Stomach (tissue), 9 donors: ENCODE results near the gene SAMD7. TPM values are rescaled to one million over a fixed set of nuclear protein-coding genes. Genes with fewer than 3 reads are reported as not detected.
A peak's percentile ranks its signal among the peaks of the same experiment; 100 is the strongest.

ENCODE experiments used
- DNase-seq, 2 donors: peaks; one replicate each; pipeline versions ENCODE4 v3.0.0 to v3.0.0-alpha.2; 2013 to 2019
- H3K27ac ChIP-seq, 5 donors: fragments of 200-600 bp in 4 of 5; sonication (generic) in 4 of 5; one replicate each; pipeline ENCODE4 v1.5.1; 2013 to 2019; ENCODE audit warnings: mild to moderate bottlenecking in 1 of 5, moderate library complexity in 1 of 5
- H3K27me3 ChIP-seq, 3 donors: fragments of 200-600 bp; sonication (generic); one replicate each; pipeline ENCODE4 v1.5.1; 2017 to 2019; ENCODE audit warnings: mixed run types in 1 of 3
- H3K36me3 ChIP-seq, 4 donors: fragments of 200-600 bp; sonication (generic); 1 replicate in 3 of 4; 2 replicates in 1 of 4; pipeline ENCODE4 v1.5.1; 2016 to 2019
- H3K4me1 ChIP-seq, 4 donors: fragments of 200-600 bp; sonication (generic); one replicate each; pipeline ENCODE4 v1.5.1; 2016 to 2019
- H3K4me3 ChIP-seq, 4 donors: fragments of 200-600 bp; sonication (generic) in 3 of 4; one replicate each; pipeline ENCODE4 v1.5.1; 2016 to 2019; ENCODE audit warnings: mild to moderate bottlenecking in 1 of 4
- H3K9me3 ChIP-seq, 4 donors: fragments of 200-600 bp; sonication (generic); one replicate each; pipeline ENCODE4 v1.5.1; 2016 to 2019
- CTCF ChIP-seq, 7 experiments: fragments of 450-650 bp in 4 of 7; fragments of 200-600 bp in 3 of 7; sonication (generic) in 3 of 7; IDR thresholded peaks; one replicate each; pipeline ENCODE4 v1.5.1; 2016 to 2019; ENCODE audit warnings: antibody characterized with exemption in 7 of 7, control low read depth in 2 of 7, mild to moderate bottlenecking in 1 of 7
- EP300 ChIP-seq: sonication (generic); formaldehyde crosslinking; IDR thresholded peaks from one replicate; pipeline ENCODE4 v1.6.1; 2017; ENCODE audit warnings: antibody characterized with exemption
- POLR2A ChIP-seq, 4 donors: fragments of 450-650 bp; IDR thresholded peaks; one replicate each; pipeline ENCODE4 v1.6.1; 2016; ENCODE audit warnings: antibody characterized with exemption in 4 of 4, control low read depth in 2 of 4, mild to moderate bottlenecking in 1 of 4, moderate library complexity in 1 of 4
- POLR2AphosphoS5 ChIP-seq, 3 donors: sonication (generic); formaldehyde crosslinking; IDR thresholded peaks; one replicate each; pipeline ENCODE4 v1.6.1; 2016; ENCODE audit warnings: antibody characterized with exemption in 3 of 3
- WGBS, 5 donors: extraction: QIAGEN DNeasy Blood & Tissue Kit in 3 of 5; methylation state at CpG; one replicate each; pipeline versions ENCODE4 v1.1.5 to v1.1.7; 2013 to 2018; 5-methylcytosine and 5-hydroxymethylcytosine counted together
- intact Hi-C: fragments of 100-400 bp; cut with DNase I; formaldehyde crosslinking; loops from one replicate; pipeline ENCODE4 v1.15.1; 2023; ENCODE audit warnings: low total_unique reads
- polyA plus RNA-seq, 3 donors: library from polyadenylated mRNA; stranded (reverse); fragments of 200-250 nt; gene quantifications; one replicate each; pipeline ENCODE4 v1.2.3, GENCODE V29; 2013
- total RNA-seq, 5 donors: library from RNA; depleted of rRNA; stranded (reverse); fragments of >200 nt; gene quantifications; one replicate each; pipeline versions ENCODE4 v1.1.0 to v1.2.3, GENCODE V29; 2014 to 2016
- donor health status: healthy with polysubstance abuse.
- donor health status: Bipolar disorder and iron deficiency.
- donor health status: healthy.

The SAMD7 gene
- total and polyA plus RNA-seq, 8 donors, result not detected

GRCh38 chr3:169966428-169966950, 55.1 kb downstream of the SAMD7 start, which contains the start of gene SEC62:
SEC62 (plus strand) TSS chr3:169966807; CDS start chr3:169966823, 16 bp downstream.
- Histone ChIP-seq H3K9me3 (no peaks in the 10 kb centered on the region), H3K27ac (peak within 1 kb of the TSS; percentile 93 to 99 (median 95)), H3K36me3 (peaks cover 0 to 6% (median 0%) of the 10 kb centered on the region in 4 donors), H3K4me3 (peak within 1 kb of the TSS; percentile 67 to 93 (median 80)), H3K27me3 (no peaks in the 10 kb centered on the region), H3K4me1 (peaks cover 10 to 51% (median 36%) of the 10 kb centered on the region in 4 donors)
- DNase-seq, result peak; percentile 96 to 98
- intact Hi-C loops, result no loop called here
- peak in 2 of 4 donors; percentile 29 to 33 for TF ChIP-seq POLR2A (IDR thresholded peaks at IDR 0.05)
- TF ChIP-seq EP300, result no peak
- peak in 5 of 7 experiments; percentile 18 to 71 (median 39) for TF ChIP-seq CTCF (IDR thresholded peaks at IDR 0.05)
- peak; percentile 89 to 95 (median 91) for TF ChIP-seq POLR2AphosphoS5 (IDR thresholded peaks at IDR 0.05)
- 0 to 1% (median 1%) methylated on average over 28 to 37 of the region's 37 CpGs for WGBS, 5 donors

GRCh38 chr3:169966951-169967915, 55.9 kb downstream of the SAMD7 start:
- peaks cover 0 to 6% (median 0%) of the 10 kb centered on the region in 4 donors for H3K36me3 ChIP-seq
- DNase-seq, result peak in 1 of 2 donors; percentile 44
- 1 to 4% (median 3%) methylated on average over 21 to 44 of the region's 44 CpGs for WGBS, 5 donors
- H3K4me3 ChIP-seq, result peak overlapping the region; percentile 67 to 93 (median 80)
- H3K4me1 ChIP-seq, result peaks cover 10 to 59% (median 39%) of the 10 kb centered on the region in 4 donors
- H3K27ac ChIP-seq, result peak overlapping the region; percentile 93 to 99 (median 95)
- no peaks in the 10 kb centered on the region for H3K9me3 ChIP-seq
- intact Hi-C loops, result no loop called here
- no peaks in the 10 kb centered on the region for H3K27me3 ChIP-seq
- peak in 1 of 3 donors; percentile 16 for TF ChIP-seq POLR2AphosphoS5 (IDR thresholded peaks at IDR 0.05)
- TF ChIP-seq EP300, result no peak

GRCh38 chr3:169968224-169968885, 57.0 kb downstream of the SAMD7 start:
- Histone ChIP-seq H3K9me3 (no peaks in the 10 kb centered on the region), H3K4me1 (peaks cover 10 to 70% (median 46%) of the 10 kb centered on the region in 4 donors), H3K4me3 (peak overlapping the region; percentile 67 to 93 (median 80)), H3K27ac (peak overlapping the region in 4 of 5 donors; percentile 94 to 99 (median 96)), H3K36me3 (peaks cover 0 to 6% (median 0%) of the 10 kb centered on the region in 4 donors), H3K27me3 (no peaks in the 10 kb centered on the region)
- 19 to 36% (median 23%) methylated on average over 2 of the region's 2 CpGs for WGBS, 5 donors
- TF ChIP-seq EP300 (no peak), POLR2A (IDR thresholded peaks at IDR 0.05) (no peak), CTCF (IDR thresholded peaks at IDR 0.05) (no peak), POLR2AphosphoS5 (IDR thresholded peaks at IDR 0.05) (no peak)
- intact Hi-C loops, result no loop called here
- no peak for DNase-seq

- peaks cover 10 to 80% (median 51%) of the 10 kb centered on the region in 4 donors for H3K4me1 ChIP-seq
- no peaks in the 10 kb centered on the region for H3K9me3 ChIP-seq
- WGBS, 5 donors, result 32 to 47% (median 41%) methylated on average over 5 of the region's 5 CpGs
- TF ChIP-seq EP300 (no peak), POLR2A (IDR thresholded peaks at IDR 0.05) (no peak), CTCF (IDR thresholded peaks at IDR 0.05) (no peak), POLR2AphosphoS5 (IDR thresholded peaks at IDR 0.05) (no peak)
- peak overlapping the region in 1 of 5 donors; percentile 95 for H3K27ac ChIP-seq
- no peaks in the 10 kb centered on the region for H3K27me3 ChIP-seq
- H3K4me3 ChIP-seq, result peak overlapping the region in 2 of 4 donors; percentile 10 to 78
- intact Hi-C loops, result no loop called here
- no peak for DNase-seq
- peaks cover 0 to 8% (median 6%) of the 10 kb centered on the region in 4 donors for H3K36me3 ChIP-seq
These were observed 58.1 kb downstream of the SAMD7 start for GRCh38 chr3:169969174-169970095.
